MCF 10A (cell line): Measurements from ENCODE around the gene PGM5. TPM values are rescaled to one million over a fixed set of nuclear protein-coding genes. Genes with fewer than 3 reads are reported as not detected.

Experiments used
- BruUV-seq: library from RNA; stranded (reverse); fragments of 400-500 nt; replicated peaks from 2 replicates; lab custom pipeline; 2021; lab: Mats Ljungman, UMichigan
- CTCF ChIA-PET: fragments of 300-600 bp; sonication (Branson Sonifier 250); formaldehyde crosslinking; extraction: SDS; loops from one replicate; lab custom pipeline; 2021; ENCODE audit warnings: antibody characterized with exemption, inconsistent platforms; lab: Yijun Ruan, JAX
- POLR2A ChIA-PET: fragments of 300-600, 350-650 bp; sonication (Branson Sonifier 250); formaldehyde crosslinking; extraction: SDS; loops from one replicate; lab custom pipeline; 2020; ENCODE audit warnings: antibody characterized with exemption, inconsistent platforms; lab: Yijun Ruan, JAX
- DNase-seq: peaks from one replicate; pipeline ENCODE4 v3.0.0-alpha.2; 2018; ENCODE audit not compliant: unreplicated experiment
- H3K27ac Mint-ChIP-seq: one replicate; pipeline ENCODE4 v1.8.0; 2022; ENCODE audit warnings: mild to moderate bottlenecking, low read depth, mixed read lengths; ENCODE audit not compliant: unreplicated experiment
- H3K27me3 Mint-ChIP-seq: one replicate; pipeline ENCODE4 v1.8.0; 2022; ENCODE audit warnings: mixed read lengths; ENCODE audit not compliant: insufficient read depth, unreplicated experiment
- H3K36me3 Mint-ChIP-seq: one replicate; pipeline ENCODE4 v1.8.0; 2022; ENCODE audit warnings: mild to moderate bottlenecking, moderate library complexity, mixed read lengths; ENCODE audit not compliant: insufficient read depth, unreplicated experiment
- H3K4me1 Mint-ChIP-seq: one replicate; pipeline ENCODE4 v1.8.0; 2022; ENCODE audit warnings: mixed read lengths; ENCODE audit not compliant: insufficient read depth, unreplicated experiment
- H3K4me3 Mint-ChIP-seq: one replicate; pipeline ENCODE4 v1.8.0; 2022; ENCODE audit warnings: mild to moderate bottlenecking, moderate library complexity, mixed read lengths; ENCODE audit not compliant: unreplicated experiment
- H3K9me3 Mint-ChIP-seq: one replicate; pipeline ENCODE4 v1.8.0; 2022; ENCODE audit warnings: mixed read lengths; ENCODE audit not compliant: unreplicated experiment
- CTCF ChIP-seq: fragments of 200-600 bp; IDR thresholded peaks from one replicate; pipeline ENCODE4 v1.8.0; 2022; ENCODE audit warnings: antibody characterized with exemption, mild to moderate bottlenecking; ENCODE audit not compliant: unreplicated experiment
- intact Hi-C: fragments of 100-400 bp; cut with micrococcal nuclease; formaldehyde crosslinking; loops from 2 replicates; pipeline ENCODE4 v1.14.1; 2022
- total RNA-seq: library from RNA; stranded (reverse); gene quantifications from 2 replicates; pipeline ENCODE4 v1.2.3, GENCODE V29; 2022

Gene PGM5
- total RNA-seq, 1 experiment from 2014 or later = not detected

- H3K4me1 Mint-ChIP-seq = peaks cover 4% of the 10 kb centered on the region
- no peak overlapping the region for H3K4me3 Mint-ChIP-seq
- DNase-seq = no peak
- no peak for TF ChIP-seq CTCF
- BruUV-seq = no TSS peak
- no peaks in the 10 kb centered on the region for H3K9me3 Mint-ChIP-seq
- H3K27me3 Mint-ChIP-seq = no peaks in the 10 kb centered on the region
- intact Hi-C loops = no loop called here
- POLR2A ChIA-PET = no interaction called here
- no peaks in the 10 kb centered on the region for H3K36me3 Mint-ChIP-seq
- H3K27ac Mint-ChIP-seq = no peak overlapping the region
- CTCF ChIA-PET = interaction anchor here (0.6 to 0.8 kb wide), 2 partner anchors 111 to 219 kb away, joined by 3 read pairs; no protein-coding TSS in a partner anchor
Measured at GRCh38 chr9:68457803-68458202, 101.4 kb downstream of the PGM5 start.

DNA sequence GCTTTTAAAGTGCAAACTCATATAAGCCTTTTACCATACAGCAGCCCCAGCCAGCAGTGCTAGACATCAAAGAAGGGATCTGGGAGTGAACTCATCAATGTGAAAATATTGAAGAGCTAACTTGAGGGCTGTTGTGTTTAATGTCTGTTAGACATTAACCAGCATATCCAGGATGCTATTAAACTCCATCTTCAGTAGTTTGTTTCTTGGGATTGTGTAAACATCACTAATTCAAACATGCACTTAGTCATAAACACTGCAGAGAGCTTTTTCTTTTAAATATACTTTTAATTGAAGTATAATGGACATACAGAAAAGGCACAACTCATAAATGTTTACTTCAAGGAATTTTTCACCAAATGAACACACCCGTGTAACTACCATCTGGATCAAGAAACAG is 102.5 kb downstream of the PGM5 start:
- intact Hi-C loops = no loop called here
- Mint-ChIP-seq H3K4me1 (peaks cover 4% of the 10 kb centered on the region), H3K27me3 (no peaks in the 10 kb centered on the region), H3K27ac (no peak overlapping the region), H3K4me3 (no peak overlapping the region), H3K9me3 (no peaks in the 10 kb centered on the region), H3K36me3 (no peaks in the 10 kb centered on the region)
- ChIA-PET CTCF (interaction anchor here (1.0 kb wide), 1 partner anchor 109 kb away, joined by 3 read pairs; no protein-coding TSS in a partner anchor), POLR2A (interaction anchor here (1.4 kb wide), 1 partner anchor 57 kb away, joined by 5 read pairs; no protein-coding TSS in a partner anchor)
- BruUV-seq = no TSS peak
- no peak for TF ChIP-seq CTCF
- no peak for DNase-seq

DNA sequence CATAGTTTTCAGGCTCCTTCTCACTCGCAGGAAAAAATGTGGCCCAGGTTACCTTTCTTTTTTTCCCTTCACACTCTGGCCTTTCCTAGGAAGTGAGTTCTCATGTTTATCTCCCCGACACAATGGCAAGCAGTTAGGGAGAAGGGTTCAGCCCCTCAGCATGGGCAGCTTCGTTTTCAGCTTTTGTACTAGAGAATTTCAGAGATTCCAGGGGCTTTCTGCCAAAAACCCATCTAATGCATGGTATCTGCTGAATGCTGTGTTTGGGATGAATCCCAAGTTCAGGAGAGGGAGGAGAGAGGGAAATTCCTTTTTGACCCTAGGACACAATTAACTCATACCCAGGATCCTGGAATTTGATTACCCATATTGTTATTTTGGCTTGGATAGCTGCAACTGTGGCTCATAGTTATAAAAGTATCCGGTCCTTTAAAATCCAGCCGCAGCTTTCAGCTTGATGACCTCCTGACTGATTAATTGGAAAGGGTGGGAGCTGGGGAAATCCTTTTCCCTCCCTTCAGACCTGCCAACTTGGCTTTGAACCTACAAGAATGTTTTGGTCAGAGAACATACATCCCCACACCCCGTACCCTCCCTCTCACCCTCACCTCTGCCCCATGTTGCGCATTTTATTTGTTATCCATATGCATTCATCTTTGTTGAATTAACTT is 105.8 kb downstream of the PGM5 start:
- H3K9me3 Mint-ChIP-seq = no peaks in the 10 kb centered on the region

GRCh38 chr9:68470067-68470466 is 113.7 kb downstream of the PGM5 start:
- no TSS peak for BruUV-seq
- H3K4me1 Mint-ChIP-seq = no peaks in the 10 kb centered on the region

More for the DNA sequence above, 105.8 kb downstream of the PGM5 start:
- no peaks in the 10 kb centered on the region for H3K4me1 Mint-ChIP-seq
- TF ChIP-seq CTCF = no peak
- ChIA-PET CTCF (no interaction called here), POLR2A (interaction anchor here (0.5 kb wide), 1 partner anchor 24 kb away, joined by 3 read pairs; no protein-coding TSS in a partner anchor)
- no peaks in the 10 kb centered on the region for H3K36me3 Mint-ChIP-seq
- intact Hi-C loops = no loop called here
- H3K27me3 Mint-ChIP-seq = no peaks in the 10 kb centered on the region
- H3K27ac Mint-ChIP-seq = no peak overlapping the region
- DNase-seq = no peak
- no TSS peak for BruUV-seq
- H3K4me3 Mint-ChIP-seq = no peak overlapping the region

More at GRCh38 chr9:68470067-68470466, 113.7 kb downstream of the PGM5 start:
- no peak for DNase-seq
- CTCF ChIA-PET = no interaction called here
- Mint-ChIP-seq H3K4me3 (no peak overlapping the region), H3K9me3 (no peaks in the 10 kb centered on the region), H3K27me3 (no peaks in the 10 kb centered on the region), H3K36me3 (no peaks in the 10 kb centered on the region), H3K27ac (no peak overlapping the region)
- no peak for TF ChIP-seq CTCF
- POLR2A ChIA-PET = no interaction called here
- intact Hi-C loops = no loop called here
